ENCODE measurements around the gene NANS. TPM values are rescaled to one million over a fixed set of nuclear protein-coding genes. Genes with fewer than 3 reads are reported as not detected.

NANS gene
- total RNA-seq, 1 experiment from 2014 or later: 48.9 TPM

DNA sequence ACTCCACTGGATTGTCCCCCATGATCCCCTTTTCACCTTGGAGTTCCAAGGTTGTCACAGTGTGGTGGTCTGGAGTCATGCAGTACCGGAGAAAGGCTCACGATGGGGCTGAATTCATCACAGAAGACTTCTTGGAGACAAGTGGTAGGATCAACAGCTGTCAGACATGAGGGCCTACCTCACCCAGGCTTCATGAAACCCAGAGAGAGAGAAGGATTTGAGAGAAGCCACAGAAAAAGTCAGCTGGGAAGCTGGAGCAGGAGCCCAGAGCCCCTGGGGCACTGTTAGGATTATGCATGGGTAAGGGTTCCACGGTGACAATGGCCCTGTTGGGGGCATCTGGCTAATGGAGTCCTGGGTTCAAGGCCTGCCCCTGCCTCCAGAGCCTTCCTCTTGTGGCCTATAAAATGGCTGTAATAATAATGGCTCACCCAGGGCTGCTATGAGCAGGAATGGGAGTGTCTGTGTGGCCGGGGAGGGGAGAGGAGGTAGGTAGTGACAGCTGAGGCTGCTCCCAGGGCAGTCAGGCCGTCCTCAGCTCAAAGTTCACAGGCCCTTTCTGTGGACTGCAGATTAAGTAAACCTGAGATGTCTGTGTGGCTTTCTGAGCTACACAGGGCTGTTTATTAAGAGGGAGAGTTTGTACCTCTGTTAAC lies 61.6 kb downstream of the NANS start:
- peak overlapping the region; percentile 90 for H3K4me2 ChIP-seq (ENCODE audit: low read length)
- DNase-seq (ENCODE audit: low read depth, low spot score) (peak; percentile 24), ATAC-seq (peak; percentile 63)
- no peaks in the 10 kb centered on the region for H3K9me2 ChIP-seq (ENCODE audit: insufficient read depth)
- ChIA-PET RAD21 (ENCODE audit: low non-redundant PET in 1 of 2, low total read pairs in 2 of 2, uncharacterized antibody in 2 of 2, unreplicated experiment in 2 of 2) (no interaction called here), CTCF (interaction anchor here (1.0 to 1.2 kb wide), 3 partner anchors 12 to 145 kb away, joined by 3 to 4 read pairs (median 3); no protein-coding TSS in a partner anchor), POLR2A (interaction anchor here (1.3 kb wide), 1 partner anchor 124 kb away, joined by 3 read pairs; no protein-coding TSS in a partner anchor)
- no peaks in the 10 kb centered on the region for H3K79me2 ChIP-seq (ENCODE audit: insufficient read depth, low read length)
- H3K4me3 ChIP-seq (replicated peaks in 1 of 2; ENCODE audit: low read depth in 1 of 2, low read length in 2 of 2): peak overlapping the region; percentile 51 to 82
- H3K27me3 ChIP-seq (ENCODE audit: insufficient read depth, low read length): no peaks in the 10 kb centered on the region
- peak overlapping the region; percentile 81 for H3K27ac ChIP-seq (ENCODE audit: low read depth, low read length)
- TF ChIP-seq, protein P1, sequence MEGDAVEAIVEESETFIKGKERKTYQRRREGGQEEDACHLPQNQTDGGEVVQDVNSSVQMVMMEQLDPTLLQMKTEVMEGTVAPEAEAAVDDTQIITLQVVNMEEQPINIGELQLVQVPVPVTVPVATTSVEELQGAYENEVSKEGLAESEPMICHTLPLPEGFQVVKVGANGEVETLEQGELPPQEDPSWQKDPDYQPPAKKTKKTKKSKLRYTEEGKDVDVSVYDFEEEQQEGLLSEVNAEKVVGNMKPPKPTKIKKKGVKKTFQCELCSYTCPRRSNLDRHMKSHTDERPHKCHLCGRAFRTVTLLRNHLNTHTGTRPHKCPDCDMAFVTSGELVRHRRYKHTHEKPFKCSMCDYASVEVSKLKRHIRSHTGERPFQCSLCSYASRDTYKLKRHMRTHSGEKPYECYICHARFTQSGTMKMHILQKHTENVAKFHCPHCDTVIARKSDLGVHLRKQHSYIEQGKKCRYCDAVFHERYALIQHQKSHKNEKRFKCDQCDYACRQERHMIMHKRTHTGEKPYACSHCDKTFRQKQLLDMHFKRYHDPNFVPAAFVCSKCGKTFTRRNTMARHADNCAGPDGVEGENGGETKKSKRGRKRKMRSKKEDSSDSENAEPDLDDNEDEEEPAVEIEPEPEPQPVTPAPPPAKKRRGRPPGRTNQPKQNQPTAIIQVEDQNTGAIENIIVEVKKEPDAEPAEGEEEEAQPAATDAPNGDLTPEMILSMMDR (IDR thresholded peaks at IDR 0.05 in 2 of 3, conservative IDR thresholded peaks at IDR 0.05 in 1 of 3; ENCODE audit: borderline replicate concordance in 1 of 3, insufficient read depth in 1 of 3, low read depth in 2 of 3, low read length in 2 of 3): peak; percentile 6 to 45 (median 44); a peak in 4 of 6 replicates
- TF ChIP-seq, protein P2, sequence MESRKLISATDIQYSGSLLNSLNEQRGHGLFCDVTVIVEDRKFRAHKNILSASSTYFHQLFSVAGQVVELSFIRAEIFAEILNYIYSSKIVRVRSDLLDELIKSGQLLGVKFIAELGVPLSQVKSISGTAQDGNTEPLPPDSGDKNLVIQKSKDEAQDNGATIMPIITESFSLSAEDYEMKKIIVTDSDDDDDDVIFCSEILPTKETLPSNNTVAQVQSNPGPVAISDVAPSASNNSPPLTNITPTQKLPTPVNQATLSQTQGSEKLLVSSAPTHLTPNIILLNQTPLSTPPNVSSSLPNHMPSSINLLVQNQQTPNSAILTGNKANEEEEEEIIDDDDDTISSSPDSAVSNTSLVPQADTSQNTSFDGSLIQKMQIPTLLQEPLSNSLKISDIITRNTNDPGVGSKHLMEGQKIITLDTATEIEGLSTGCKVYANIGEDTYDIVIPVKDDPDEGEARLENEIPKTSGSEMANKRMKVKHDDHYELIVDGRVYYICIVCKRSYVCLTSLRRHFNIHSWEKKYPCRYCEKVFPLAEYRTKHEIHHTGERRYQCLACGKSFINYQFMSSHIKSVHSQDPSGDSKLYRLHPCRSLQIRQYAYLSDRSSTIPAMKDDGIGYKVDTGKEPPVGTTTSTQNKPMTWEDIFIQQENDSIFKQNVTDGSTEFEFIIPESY (IDR thresholded peaks at IDR 0.05; ENCODE audit: extremely low read depth, insufficient replicate concordance, low read length): no peak
- no peak for TF ChIP-seq ELF1 (IDR thresholded peaks at IDR 0.05; ENCODE audit: borderline replicate concordance, low read depth)
- TF ChIP-seq SRF (IDR thresholded peaks at IDR 0.05; ENCODE audit: low read depth): no peak
- TF ChIP-seq EZH2 (IDR thresholded peaks at IDR 0.05): no peak
- TF ChIP-seq RAD21 (IDR thresholded peaks at IDR 0.05; ENCODE audit: low read depth): peak; percentile 48
- no peak for TF ChIP-seq SIN3A (IDR thresholded peaks at IDR 0.05; ENCODE audit: low read depth)
- no peaks in the 10 kb centered on the region for H3K36me3 ChIP-seq (ENCODE audit: control insufficient read depth in 1 of 2, insufficient read depth in 2 of 2, low read length in 2 of 2)
- H2AFZ ChIP-seq (ENCODE audit: low read depth, low read length, poor library complexity, severe bottlenecking): peak overlapping the region; percentile 96
- H3K9ac ChIP-seq (ENCODE audit: low read length): peak overlapping the region; percentile 77
- H4K20me1 ChIP-seq (ENCODE audit: insufficient read depth): no peaks in the 10 kb centered on the region
- TSS peak; percentile 58 for BruUV-seq (replicated peaks)
- intact Hi-C loops (cut with micrococcal nuclease): loop anchor here (2.0 kb wide), 1 partner anchor 75 kb away; the partner anchor contains the start of gene CORO2A
- peaks cover 8 to 33% of the 10 kb centered on the region in 2 experiments; a peak in 3 of 4 replicates for H3K4me1 ChIP-seq (ENCODE audit: control insufficient read depth in 1 of 2, insufficient read depth in 2 of 2, low read length in 2 of 2)
- no peaks in the 10 kb centered on the region for H3K9me3 ChIP-seq (ENCODE audit: control insufficient read depth in 1 of 2, insufficient read depth in 1 of 2, low read depth in 1 of 2, low read length in 2 of 2)

Data from HCT116 (cell line).